Aorta (tissue), 5 donors: ENCODE data around the gene NMD3. TPM values are rescaled to one million over a fixed set of nuclear protein-coding genes. Genes with fewer than 3 reads are reported as not detected.
"Not testable (repeated sequence)": the region's sequence is repeated elsewhere in the genome, so short reads cannot be mapped to it uniquely, and the experiment has no call there.

Experiments used
- ATAC-seq: fragments of 200-7000 bp; cut with Tn5 transposase; one replicate; pipeline ENCODE4 v1.9.1; 2022; ENCODE audit warnings: moderate library complexity; ENCODE audit not compliant: low FRiP score
- DNase-seq, 2 donors: peaks; one replicate each; pipeline ENCODE4 v3.0.0-alpha.2; 2020
- H3K27ac ChIP-seq, 2 donors: one replicate each; pipeline ENCODE4 v1.5.1; 2013; ENCODE audit warnings: low read length in 2 of 2, mild to moderate bottlenecking in 2 of 2, moderate library complexity in 2 of 2, control low read depth in 1 of 2, inconsistent platforms in 1 of 2, low read depth in 1 of 2
- H3K27me3 ChIP-seq, 2 donors: one replicate each; pipeline ENCODE4 v1.6.1; 2013; ENCODE audit warnings: control low read depth in 1 of 2, low read length in 1 of 2, mild to moderate bottlenecking in 1 of 2, moderate library complexity in 1 of 2; ENCODE audit not compliant: insufficient read depth in 2 of 2, control insufficient read depth in 1 of 2
- H3K36me3 ChIP-seq, 2 donors: one replicate each; pipeline ENCODE4 v1.6.1; 2013; ENCODE audit warnings: control low read depth in 1 of 2, low read length in 1 of 2, mild to moderate bottlenecking in 1 of 2; ENCODE audit not compliant: insufficient read depth in 2 of 2, control insufficient read depth in 1 of 2
- H3K4me1 ChIP-seq, 2 donors: one replicate each; pipeline ENCODE4 v1.6.1; 2013; ENCODE audit warnings: low read length in 2 of 2, control low read depth in 1 of 2, mild to moderate bottlenecking in 1 of 2, moderate library complexity in 1 of 2; ENCODE audit not compliant: insufficient read depth in 2 of 2, control insufficient read depth in 1 of 2
- H3K4me3 ChIP-seq, 2 donors: one replicate each; pipeline ENCODE4 v1.5.1; 2013; ENCODE audit warnings: low read length in 2 of 2, control low read depth in 1 of 2, mild to moderate bottlenecking in 1 of 2
- H3K9me3 ChIP-seq: one replicate; pipeline ENCODE4 v1.6.1; 2013; ENCODE audit warnings: mild to moderate bottlenecking, low read length; ENCODE audit not compliant: control insufficient read depth
- WGBS, 2 donors: extraction: QIAGEN DNeasy Blood & Tissue Kit; methylation state at CpG; one replicate each; pipeline ENCODE4 v1.1.7; 2013; 5-methylcytosine and 5-hydroxymethylcytosine counted together
- intact Hi-C, 2 donors: fragments of 100-400 bp; cut with DNase I; formaldehyde crosslinking; loops; one replicate each; pipeline versions ENCODE4 v1.14.2 to v1.15.0; 2022
- polyA plus RNA-seq, 2 donors: library from polyadenylated mRNA; stranded (reverse); fragments of 200-250 nt; gene quantifications; one replicate each; pipeline ENCODE4 v1.2.3, GENCODE V29; 2013
- total RNA-seq, 2 donors: library from RNA; stranded (reverse); fragmentation: NEBNext Ultra II Directional; extraction: Animal tissue kit (Norgen Biotek cat#: 25700); gene quantifications; one replicate each; pipeline ENCODE4 v1.2.1, GENCODE V29; 2021
- donor health status: healthy with polysubstance abuse.
- donor health status: Bipolar disorder and iron deficiency.
- donor health status: DM: no; HTN: no; CAD: no.
- donor health status: DM: no; HTN: no; CAD: no.
- donor health status: DM: yes; HTN: yes; CAD: no.

Gene NMD3
- total and polyA plus RNA-seq, 4 donors = 37.9 to 56.5 (median 46.2) TPM

- DNase-seq (no peak), ATAC-seq (peak; percentile 33)
- H3K27me3 ChIP-seq = no peaks in the 10 kb centered on the region
- no peaks in the 10 kb centered on the region for H3K4me1 ChIP-seq
- H3K9me3 ChIP-seq = no peaks in the 10 kb centered on the region
- H3K4me3 ChIP-seq = no peak overlapping the region
- intact Hi-C loops = loop anchor here in 1 of 2 donors (2.0 to 10.0 kb wide), 2 partner anchors 147 to 321 kb away; no protein-coding TSS in a partner anchor
- 93 to 97% methylated on average over 2 of the region's 2 CpGs for WGBS, 2 donors
- no peak overlapping the region for H3K27ac ChIP-seq
- H3K36me3 ChIP-seq = peaks cover 0 to 3% of the 10 kb centered on the region in 2 donors
These were observed 54.8 kb downstream of the NMD3 start for GRCh38 chr3:161275919-161276318.

- intact Hi-C loops, H3K9me3 ChIP-seq, H3K36me3 ChIP-seq, ATAC-seq, H3K4me1 ChIP-seq, H3K4me3 ChIP-seq, H3K27me3 ChIP-seq, H3K27ac ChIP-seq, DNase-seq: not testable (repeated sequence)
- WGBS, 2 donors = 91 to 95% methylated on average over 4 of the region's 4 CpGs
These were observed 61.3 kb downstream of the NMD3 start for GRCh38 chr3:161282387-161282786.

GRCh38 chr3:161284989-161285388 is 63.9 kb downstream of the NMD3 start:
- H3K27me3 ChIP-seq = no peaks in the 10 kb centered on the region
- H3K9me3 ChIP-seq = peaks cover 2% of the 10 kb centered on the region
- H3K4me1 ChIP-seq = no peaks in the 10 kb centered on the region
- WGBS, 2 donors = 79 to 88% methylated on average over 4 of the region's 4 CpGs
- ATAC-seq (no peak), DNase-seq (no peak)
- intact Hi-C loops = no loop called here
- no peak overlapping the region for H3K27ac ChIP-seq
- H3K36me3 ChIP-seq = no peaks in the 10 kb centered on the region
- no peak overlapping the region for H3K4me3 ChIP-seq

- intact Hi-C loops = no loop called here
- no peaks in the 10 kb centered on the region for H3K4me1 ChIP-seq
- H3K9me3 ChIP-seq = no peaks in the 10 kb centered on the region
- no peaks in the 10 kb centered on the region for H3K36me3 ChIP-seq
- 95 to 96% methylated on average over 4 of the region's 4 CpGs for WGBS, 2 donors
- H3K4me3 ChIP-seq = no peak overlapping the region
- H3K27me3 ChIP-seq = no peaks in the 10 kb centered on the region
- ATAC-seq (no peak), DNase-seq (no peak)
- no peak overlapping the region for H3K27ac ChIP-seq
These were observed 68.1 kb downstream of the NMD3 start for GRCh38 chr3:161289174-161289573.

- Histone ChIP-seq H3K4me1 (no peaks in the 10 kb centered on the region), H3K27me3 (no peaks in the 10 kb centered on the region), H3K27ac (no peak overlapping the region), H3K36me3 (no peaks in the 10 kb centered on the region), H3K9me3 (no peaks in the 10 kb centered on the region), H3K4me3 (no peak overlapping the region)
- 90 to 95% methylated on average over 5 of the region's 5 CpGs for WGBS, 2 donors
- ATAC-seq = no peak
- intact Hi-C loops = no loop called here
- no peak for DNase-seq
These were observed 70.2 kb downstream of the NMD3 start for GRCh38 chr3:161291191-161291901.

- Histone ChIP-seq H3K27ac (no peak overlapping the region), H3K9me3 (peaks cover 1% of the 10 kb centered on the region), H3K27me3 (no peaks in the 10 kb centered on the region), H3K4me3 (no peak overlapping the region), H3K36me3 (no peaks in the 10 kb centered on the region), H3K4me1 (no peaks in the 10 kb centered on the region)
- WGBS, 2 donors = 85% methylated on average over 2 of the region's 2 CpGs
- intact Hi-C loops = no loop called here
- no peak for ATAC-seq
- no peak for DNase-seq
These were observed 72.3 kb downstream of the NMD3 start for GRCh38 chr3:161293381-161293780.

GRCh38 chr3:161295325-161295724 is 74.2 kb downstream of the NMD3 start:
- no peaks in the 10 kb centered on the region for H3K36me3 ChIP-seq
- H3K27me3 ChIP-seq = no peaks in the 10 kb centered on the region
- H3K4me1 ChIP-seq = no peaks in the 10 kb centered on the region
- intact Hi-C loops = no loop called here
- no peak overlapping the region for H3K27ac ChIP-seq
- H3K4me3 ChIP-seq = no peak overlapping the region
- no peak for DNase-seq
- H3K9me3 ChIP-seq = peaks cover 5% of the 10 kb centered on the region
- no peak for ATAC-seq

GRCh38 chr3:161296814-161297213 is 75.7 kb downstream of the NMD3 start:
- H3K9me3 ChIP-seq = peaks cover 5% of the 10 kb centered on the region
- no peak for ATAC-seq
- H3K27ac ChIP-seq = no peak overlapping the region
- no peaks in the 10 kb centered on the region for H3K36me3 ChIP-seq
- 88 to 92% methylated on average over 3 of the region's 3 CpGs for WGBS, 2 donors
- H3K4me3 ChIP-seq = no peak overlapping the region
- H3K4me1 ChIP-seq = no peaks in the 10 kb centered on the region
- intact Hi-C loops = no loop called here
- DNase-seq = no peak
- no peaks in the 10 kb centered on the region for H3K27me3 ChIP-seq
